ENCODE results near the gene IREB2. TPM values are rescaled to one million over a fixed set of nuclear protein-coding genes. Genes with fewer than 3 reads are reported as not detected.

The IREB2 gene
- total RNA-seq, 2 experiments from 2014 or later = 84.3 to 89.0 TPM

DNA sequence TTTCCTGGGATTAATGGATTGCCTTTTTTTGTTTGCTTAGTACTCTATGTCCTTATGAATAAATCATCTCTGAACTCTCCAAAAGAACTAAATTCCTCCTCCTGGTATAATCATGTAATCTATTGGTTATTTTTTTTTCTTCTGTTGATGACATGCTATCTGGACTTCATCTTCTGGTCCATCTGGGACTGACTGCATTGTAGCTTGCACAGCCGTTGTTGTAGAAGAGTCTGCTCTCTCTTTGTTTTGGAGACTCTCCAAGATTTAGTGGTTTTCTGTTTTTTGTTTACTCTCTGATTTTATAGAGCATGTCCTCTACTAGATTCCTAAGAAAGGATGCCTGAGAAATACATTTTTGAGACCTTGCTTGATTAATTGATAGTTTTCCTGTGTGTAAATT, 19.1 kb downstream of the IREB2 start:
- TF ChIP-seq, protein P1, sequence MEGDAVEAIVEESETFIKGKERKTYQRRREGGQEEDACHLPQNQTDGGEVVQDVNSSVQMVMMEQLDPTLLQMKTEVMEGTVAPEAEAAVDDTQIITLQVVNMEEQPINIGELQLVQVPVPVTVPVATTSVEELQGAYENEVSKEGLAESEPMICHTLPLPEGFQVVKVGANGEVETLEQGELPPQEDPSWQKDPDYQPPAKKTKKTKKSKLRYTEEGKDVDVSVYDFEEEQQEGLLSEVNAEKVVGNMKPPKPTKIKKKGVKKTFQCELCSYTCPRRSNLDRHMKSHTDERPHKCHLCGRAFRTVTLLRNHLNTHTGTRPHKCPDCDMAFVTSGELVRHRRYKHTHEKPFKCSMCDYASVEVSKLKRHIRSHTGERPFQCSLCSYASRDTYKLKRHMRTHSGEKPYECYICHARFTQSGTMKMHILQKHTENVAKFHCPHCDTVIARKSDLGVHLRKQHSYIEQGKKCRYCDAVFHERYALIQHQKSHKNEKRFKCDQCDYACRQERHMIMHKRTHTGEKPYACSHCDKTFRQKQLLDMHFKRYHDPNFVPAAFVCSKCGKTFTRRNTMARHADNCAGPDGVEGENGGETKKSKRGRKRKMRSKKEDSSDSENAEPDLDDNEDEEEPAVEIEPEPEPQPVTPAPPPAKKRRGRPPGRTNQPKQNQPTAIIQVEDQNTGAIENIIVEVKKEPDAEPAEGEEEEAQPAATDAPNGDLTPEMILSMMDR (IDR thresholded peaks at IDR 0.05) = no peak
- no peaks in the 10 kb centered on the region for H3K9me3 ChIP-seq (ENCODE audit: control insufficient read depth in 1 of 2, insufficient read depth in 1 of 2, low read length in 2 of 2)
- POLR2A ChIA-PET = interaction anchor here (1.8 kb wide), 1 partner anchor 19 kb away, joined by 8 read pairs; the partner anchor contains the start of gene IREB2
- Mint-ChIP-seq H3K36me3 (ENCODE audit: low read depth) (peaks cover 29% of the 10 kb centered on the region), H3K4me3 (peak overlapping the region; percentile 3), H3K4me1 (ENCODE audit: low read depth) (peaks cover 98% of the 10 kb centered on the region), H3K9me3 (no peaks in the 10 kb centered on the region), H3K27me3 (no peaks in the 10 kb centered on the region), H3K27ac (peak overlapping the region; percentile 31)
- DNase-seq (no peak), ATAC-seq (ENCODE audit: poor library complexity) (no peak)
- no peak overlapping the region for H3K27ac ChIP-seq (ENCODE audit: low read depth in 1 of 2, low read length in 2 of 2)
- CTCF ChIA-PET = no interaction called here
- H3K36me3 ChIP-seq (ENCODE audit: insufficient read depth, low read length) = no peaks in the 10 kb centered on the region
- intact Hi-C loops (cut with DNase I, micrococcal nuclease) = no loop called here
- H3K27me3 ChIP-seq (ENCODE audit: control insufficient read depth in 1 of 2, insufficient read depth in 2 of 2, low read length in 2 of 2) = no peaks in the 10 kb centered on the region
- H3K4me3 ChIP-seq (ENCODE audit: low read length) = no peak overlapping the region
- peaks cover 23% of the 10 kb centered on the region for H3K4me1 ChIP-seq (ENCODE audit: insufficient read depth, low read length)

DNA sequence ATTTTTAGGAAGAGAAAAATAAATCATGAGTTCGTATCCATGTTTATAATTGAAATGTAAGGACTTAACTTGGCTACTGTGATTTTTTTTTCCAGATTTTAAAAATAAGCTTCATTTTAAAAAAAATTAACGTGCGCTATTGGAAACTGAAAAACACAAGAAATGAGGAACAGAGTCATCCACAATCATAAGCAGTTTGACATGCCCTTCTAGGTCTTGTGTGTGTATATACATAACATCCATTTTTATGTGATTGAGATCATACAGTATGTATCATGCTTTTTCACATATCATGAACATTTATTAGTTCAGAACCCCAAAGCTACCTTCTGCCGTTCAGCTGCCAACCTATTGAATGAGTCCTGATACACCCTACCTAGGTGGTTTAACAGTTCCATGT, 22.7 kb downstream of the IREB2 start:
- POLR2A ChIA-PET = interaction anchor here (0.7 to 3.7 kb wide), 5 partner anchors 8 to 194 kb away, joined by 3 to 22 read pairs (median 4); partner anchors contain the start of gene IREB2
- TF ChIP-seq, protein P1 (IDR thresholded peaks at IDR 0.05) = no peak
- peak overlapping the region; percentile 79 for H3K27ac Mint-ChIP-seq

DNA sequence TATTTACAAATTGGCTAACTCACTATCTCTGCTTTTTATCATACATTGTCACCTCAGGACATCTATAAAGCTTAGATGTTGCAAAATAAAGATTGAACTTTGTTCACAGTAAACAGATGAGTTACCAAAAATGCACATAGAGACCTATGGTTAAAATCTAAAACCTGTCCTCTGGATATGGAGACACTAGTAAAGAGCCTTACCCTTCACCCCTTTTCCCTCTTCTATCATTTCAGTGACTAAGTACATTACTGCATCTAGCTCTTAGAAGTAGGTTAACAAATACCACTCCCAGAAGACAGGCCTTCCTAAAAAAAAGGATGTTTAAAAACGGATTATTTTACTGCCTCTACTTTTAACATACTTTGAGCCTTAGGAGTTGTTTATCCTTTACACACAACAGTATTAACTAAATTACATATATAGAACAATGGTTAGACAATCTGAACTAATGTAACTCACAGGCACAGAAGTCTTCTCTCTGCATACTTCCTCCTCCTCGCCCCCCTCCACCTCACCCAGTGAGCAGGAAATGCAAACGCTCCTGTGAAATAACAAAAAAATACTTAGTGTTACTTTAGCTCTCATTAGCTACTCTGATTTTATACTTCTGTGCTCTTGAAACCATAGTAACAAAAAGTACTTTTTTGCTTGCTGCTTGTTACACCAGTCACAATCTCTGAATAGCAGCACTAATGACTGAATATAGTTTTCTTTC, 23.3 kb downstream of the IREB2 start:
- H3K4me1 ChIP-seq (ENCODE audit: insufficient read depth, low read length) = peaks cover 3% of the 10 kb centered on the region
- H3K27me3 ChIP-seq (ENCODE audit: control insufficient read depth in 1 of 2, insufficient read depth in 2 of 2, low read length in 2 of 2) = no peaks in the 10 kb centered on the region
- no peak overlapping the region for H3K4me3 ChIP-seq (ENCODE audit: low read length)
- no peak overlapping the region for H3K27ac ChIP-seq (ENCODE audit: low read depth in 1 of 2, low read length in 2 of 2)
- TF ChIP-seq, protein P1 (IDR thresholded peaks at IDR 0.05) = no peak
- ATAC-seq (ENCODE audit: poor library complexity) = peak; percentile 89
- H3K36me3 Mint-ChIP-seq (ENCODE audit: low read depth) = peaks cover 57% of the 10 kb centered on the region
- H3K27ac Mint-ChIP-seq = peak overlapping the region; percentile 79
- DNase-seq = peak in 7 of 14 experiments; percentile 3 to 61 (median 34)
- intact Hi-C loops (cut with DNase I, micrococcal nuclease) = no loop called here
- POLR2A ChIA-PET = interaction anchor here (0.7 to 3.7 kb wide), 6 partner anchors 8 to 195 kb away, joined by 3 to 22 read pairs (median 5); partner anchors contain the start of genes IREB2 and PSMA4
- no peaks in the 10 kb centered on the region for H3K9me3 ChIP-seq (ENCODE audit: control insufficient read depth in 1 of 2, insufficient read depth in 1 of 2, low read length in 2 of 2)
- peaks cover 36% of the 10 kb centered on the region for H3K36me3 ChIP-seq (ENCODE audit: insufficient read depth, low read length)
- peaks cover 63% of the 10 kb centered on the region for H3K4me1 Mint-ChIP-seq (ENCODE audit: low read depth)
- no peaks in the 10 kb centered on the region for H3K27me3 Mint-ChIP-seq
- H3K4me3 Mint-ChIP-seq = peak overlapping the region; percentile 37
- CTCF ChIA-PET = no interaction called here
- no peaks in the 10 kb centered on the region for H3K9me3 Mint-ChIP-seq

More for the DNA sequence above, 22.7 kb downstream of the IREB2 start:
- H3K36me3 Mint-ChIP-seq (ENCODE audit: low read depth) = peaks cover 52% of the 10 kb centered on the region
- intact Hi-C loops (cut with DNase I, micrococcal nuclease) = no loop called here
- H3K4me3 ChIP-seq (ENCODE audit: low read length) = no peak overlapping the region
- CTCF ChIA-PET = no interaction called here
- H3K4me1 Mint-ChIP-seq (ENCODE audit: low read depth) = peaks cover 69% of the 10 kb centered on the region
- H3K36me3 ChIP-seq (ENCODE audit: insufficient read depth, low read length) = peaks cover 30% of the 10 kb centered on the region
- DNase-seq = no peak
- no peak overlapping the region for H3K4me3 Mint-ChIP-seq
- H3K9me3 ChIP-seq (ENCODE audit: control insufficient read depth in 1 of 2, insufficient read depth in 1 of 2, low read length in 2 of 2) = no peaks in the 10 kb centered on the region
- H3K27me3 ChIP-seq (ENCODE audit: control insufficient read depth in 1 of 2, insufficient read depth in 2 of 2, low read length in 2 of 2) = no peaks in the 10 kb centered on the region
- no peaks in the 10 kb centered on the region for H3K27me3 Mint-ChIP-seq
- no peak overlapping the region for H3K27ac ChIP-seq (ENCODE audit: low read depth in 1 of 2, low read length in 2 of 2)
- H3K9me3 Mint-ChIP-seq = no peaks in the 10 kb centered on the region
- no peak for ATAC-seq (ENCODE audit: poor library complexity)
- peaks cover 4% of the 10 kb centered on the region for H3K4me1 ChIP-seq (ENCODE audit: insufficient read depth, low read length)

Measured in CD4-positive, alpha-beta T cell (primary cell).